K562 (cell line): ENCODE results near the gene KIF19.

Experiments used
- FOXK2 ChIP-seq, 2 experiments: fragments of 450-650 bp; IDR thresholded peaks in 1 of 2; conservative IDR thresholded peaks in 1 of 2; 2 replicates each; pipeline ENCODE4 v1.6.1; 2016; ENCODE audit warnings: low read depth in 2 of 2, mild to moderate bottlenecking in 1 of 2
- ZBTB7A ChIP-seq: IDR thresholded peaks from 2 replicates; pipeline ENCODE4 v1.6.1; 2011; ENCODE audit warnings: low read depth, mild to moderate bottlenecking, low read length, moderate library complexity, borderline replicate concordance; ENCODE audit not compliant: control insufficient read depth

DNA sequence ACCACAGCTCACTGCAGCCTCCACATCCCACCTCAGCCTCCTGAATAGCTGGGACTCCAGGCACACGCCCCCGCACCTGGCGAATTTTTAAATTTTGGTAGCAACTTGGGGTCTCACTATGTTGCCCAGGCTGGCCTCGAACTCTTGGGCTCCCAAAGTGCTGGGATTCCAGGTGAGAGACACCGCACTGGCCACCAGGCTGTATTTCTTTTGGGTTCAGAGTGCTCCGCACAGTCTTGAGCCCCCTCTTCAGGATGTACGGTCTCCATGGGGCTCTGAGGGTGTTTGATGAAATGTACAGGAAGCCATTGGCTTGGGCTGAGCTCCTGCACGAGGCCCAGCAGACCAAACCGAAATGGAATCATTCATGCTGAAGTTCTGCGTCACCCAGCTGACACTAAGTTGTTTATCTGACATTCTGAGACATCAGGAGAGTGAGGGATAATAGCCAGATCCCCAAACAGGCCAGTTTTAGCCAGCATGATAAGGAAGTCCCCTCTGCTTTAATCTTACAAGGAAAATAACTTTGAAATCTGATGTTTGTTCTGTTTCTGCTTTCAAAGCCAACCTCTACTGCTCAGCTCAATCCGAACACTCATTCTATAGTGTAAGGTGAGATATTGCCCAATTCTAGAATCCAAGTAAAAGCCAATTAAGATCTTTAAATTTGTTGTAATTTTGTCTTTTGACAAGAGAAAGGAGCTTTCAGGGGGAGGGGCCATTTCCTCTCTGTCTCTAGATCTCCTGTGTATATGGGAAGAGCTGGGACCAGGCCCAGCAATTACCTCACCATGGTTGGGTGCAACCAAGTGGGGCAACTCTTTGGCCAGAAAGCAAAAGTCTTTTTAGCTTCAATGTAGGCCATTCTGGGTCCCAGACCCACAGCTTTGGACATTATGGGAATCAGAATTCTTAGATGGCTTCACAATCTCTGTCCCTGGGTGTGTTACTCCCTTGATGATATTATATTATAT, 64.9 kb downstream of the KIF19 start:
- TF ChIP-seq ZBTB7A (no peak), FOXK2 (conservative IDR thresholded peaks at IDR 0.05 in 1 of 2, IDR thresholded peaks at IDR 0.05 in 1 of 2; ENCODE audit: low read depth in 2 of 2) (no peak)
